Endothelial cell of umbilical vein (primary cell): Measurements from ENCODE around the gene PROM1. TPM values are rescaled to one million over a fixed set of nuclear protein-coding genes. Genes with fewer than 3 reads are reported as not detected.

Source experiments
- BruUV-seq: library from RNA; stranded (reverse); fragments of 400-500 nt; replicated peaks from 2 replicates; lab custom pipeline; 2021; lab: Mats Ljungman, UMichigan
- CTCF ChIA-PET: fragments of 300-600, 350-600 bp; sonication (Branson Sonifier 250); formaldehyde crosslinking; loops from one replicate; lab custom pipeline; 2021; ENCODE audit warnings: antibody characterized with exemption, inconsistent platforms; lab: Charles Lee
- POLR2A ChIA-PET: fragments of 300-600, 350-600 bp; sonication (Branson Sonifier 250); formaldehyde crosslinking; loops from one replicate; lab custom pipeline; 2021; ENCODE audit warnings: antibody characterized with exemption, inconsistent platforms; lab: Charles Lee
- DNase-seq: peaks from one replicate; pipeline ENCODE4 v3.0.0-alpha.2; 2011; ENCODE audit warnings: low read depth, low spot score
- FAIRE-seq: peaks from 2 replicates; lab custom pipeline; 2011; peaks lifted over from hg19 to GRCh38; lab: Jason Lieb, UNC
- H2AFZ ChIP-seq: 2 replicates; pipeline ENCODE4 v1.6.0; 2012; ENCODE audit warnings: low read depth, low read length, control low read depth, inconsistent platforms
- H3K27ac ChIP-seq: 2 replicates; pipeline ENCODE4 v1.5.1; 2011; ENCODE audit warnings: low read depth, mild to moderate bottlenecking, control low read depth, low read length, moderate library complexity; ENCODE audit not compliant: insufficient read depth
- H3K27me3 ChIP-seq, 2 experiments: 2 replicates each; pipeline versions ENCODE4 v1.6.0 to v1.6.1; 2011; ENCODE audit warnings: low read length in 2 of 2, mixed read lengths in 1 of 2; ENCODE audit not compliant: control insufficient read depth in 2 of 2, insufficient read depth in 2 of 2
- H3K36me3 ChIP-seq, 2 experiments: 2 replicates in 1 of 2; 3 replicates in 1 of 2; pipeline ENCODE4 v1.5.1; 2011; ENCODE audit warnings: low read length in 2 of 2, mild to moderate bottlenecking in 1 of 2, moderate library complexity in 1 of 2; ENCODE audit not compliant: control insufficient read depth in 2 of 2, insufficient read depth in 2 of 2; ENCODE audit errors: extremely low read depth in 1 of 2
- H3K4me1 ChIP-seq: 3 replicates; pipeline ENCODE4 v1.5.1; 2011; ENCODE audit warnings: mild to moderate bottlenecking, low read length; ENCODE audit not compliant: control insufficient read depth, insufficient read depth; ENCODE audit errors: extremely low read depth
- H3K4me2 ChIP-seq: 2 replicates; pipeline ENCODE4 v1.6.1; 2011; ENCODE audit warnings: low read length, control low read depth, mixed read lengths; ENCODE audit not compliant: insufficient read depth
- H3K4me3 ChIP-seq, 3 experiments: fragments of 200-600 bp in 1 of 3; sonication (generic), shearing (Covaris generic) in 1 of 3; replicated peaks in 1 of 3; 2 replicates each; pipeline ENCODE4 v1.5.1; 2011 to 2016; ENCODE audit warnings: control low read depth in 3 of 3, low read length in 3 of 3, mild to moderate bottlenecking in 2 of 3, inconsistent platforms in 1 of 3, low read depth in 1 of 3, moderate library complexity in 1 of 3; ENCODE audit not compliant: insufficient read depth in 1 of 3
- H3K79me2 ChIP-seq: 2 replicates; pipeline ENCODE4 v1.6.0; 2012; ENCODE audit warnings: low read length, inconsistent platforms; ENCODE audit not compliant: control insufficient read depth, insufficient read depth
- H3K9ac ChIP-seq: replicated peaks from 2 replicates; pipeline ENCODE3; 2011; ENCODE audit warnings: low read length, control low read depth; ENCODE audit not compliant: insufficient read depth; ENCODE audit errors: extremely low read depth
- H3K9me1 ChIP-seq: replicated peaks from 3 replicates; pipeline ENCODE4 v1.6.0; 2011; ENCODE audit warnings: mild to moderate bottlenecking, low read length; ENCODE audit not compliant: control insufficient read depth, insufficient read depth; ENCODE audit errors: extremely low read depth
- H3K9me3 ChIP-seq: replicated peaks from 2 replicates; pipeline ENCODE4 v1.5.1; 2012; ENCODE audit warnings: low read length, inconsistent platforms; ENCODE audit not compliant: control insufficient read depth, insufficient read depth
- H4K20me1 ChIP-seq: replicated peaks from 2 replicates; pipeline ENCODE3; 2011; ENCODE audit warnings: mild to moderate bottlenecking, low read length; ENCODE audit not compliant: control insufficient read depth, insufficient read depth; ENCODE audit errors: extremely low read depth
- EZH2 ChIP-seq: IDR thresholded peaks from 2 replicates; pipeline ENCODE4 v1.6.1; 2012; ENCODE audit warnings: borderline replicate concordance, low read depth, mild to moderate bottlenecking, moderate library complexity, low read length, inconsistent platforms; ENCODE audit not compliant: severe bottlenecking
- FOS ChIP-seq: IDR thresholded peaks from 2 replicates; pipeline ENCODE4 v1.6.1; 2011; ENCODE audit warnings: mild to moderate bottlenecking, low read length, moderate library complexity, borderline replicate concordance; ENCODE audit not compliant: insufficient read depth
- GATA2 ChIP-seq: IDR thresholded peaks from 2 replicates; pipeline ENCODE4 v1.7.0; 2011; ENCODE audit warnings: low read depth, mild to moderate bottlenecking, moderate library complexity, mixed read lengths, low read length; ENCODE audit not compliant: insufficient read length, insufficient read depth
- JUN ChIP-seq: IDR thresholded peaks from 2 replicates; pipeline ENCODE4 v1.6.1; 2011; ENCODE audit warnings: borderline replicate concordance, low read depth; ENCODE audit not compliant: insufficient read length, insufficient read depth
- MYC ChIP-seq: IDR thresholded peaks from one replicate; pipeline ENCODE4 v1.6.1; 2011; ENCODE audit warnings: mild to moderate bottlenecking, low read depth, low read length
- POLR2A ChIP-seq: IDR thresholded peaks from 2 replicates; pipeline ENCODE4 v1.6.1; 2012; ENCODE audit warnings: low read depth, mild to moderate bottlenecking, control low read depth, low read length
- POLR2AphosphoS5 ChIP-seq: IDR thresholded peaks from 2 replicates; pipeline ENCODE4 v1.6.1; 2012; ENCODE audit warnings: low read depth, mild to moderate bottlenecking, control low read depth, low read length, moderate library complexity; ENCODE audit not compliant: insufficient read depth
- dilution Hi-C: fragments of 300-500 bp; cut with MboI; formaldehyde crosslinking; loops from one replicate; pipeline ENCODE4 v1.15.0; 2019; ENCODE audit warnings: low sequenced_read_pairs; ENCODE audit not compliant: extremely low pct_ligation_motif_present
- intact Hi-C: fragments of 100-400 bp; cut with micrococcal nuclease; formaldehyde crosslinking; loops from one replicate; pipeline ENCODE4 v1.10.0; 2022
- polyA plus RNA-seq, 4 experiments: library from polyadenylated mRNA; depleted of rRNA in 3 of 4; stranded (reverse) in 3 of 4; unstranded in 1 of 4; fragments of >200 nt; gene quantifications; 2 replicates each; pipeline versions ENCODE4 v1.2.1 to v1.2.3, GENCODE V29; 2011 to 2012; ENCODE audit warnings: missing spikeins in 1 of 4
- total RNA-seq: library from RNA; stranded (reverse); gene quantifications from 2 replicates; pipeline ENCODE4 v1.2.3, GENCODE V29; 2021
- TF ChIP-seq, protein P1 (sequence below), 2 donors: IDR thresholded peaks; 1 replicate in 1 of 2; 2 replicates in 1 of 2; pipeline ENCODE4 v1.5.1; 2011; ENCODE audit warnings: low read length in 2 of 2, mild to moderate bottlenecking in 2 of 2, moderate library complexity in 2 of 2, control low read depth in 1 of 2, inconsistent platforms in 1 of 2, low read depth in 1 of 2; ENCODE audit not compliant: insufficient read depth in 1 of 2; ENCODE audit errors: extremely low read depth in 1 of 2
- TF ChIP-seq, protein P2 (sequence below): IDR thresholded peaks from 2 replicates; pipeline ENCODE4 v1.6.1; 2011; ENCODE audit not compliant: insufficient read depth, insufficient read length

The PROM1 gene
- total and polyA plus RNA-seq, 2 donors (not counting 3 experiments of a cell fraction or from before 2014, with no cell fraction given), result 0.36 to 1.7 TPM

DNA sequence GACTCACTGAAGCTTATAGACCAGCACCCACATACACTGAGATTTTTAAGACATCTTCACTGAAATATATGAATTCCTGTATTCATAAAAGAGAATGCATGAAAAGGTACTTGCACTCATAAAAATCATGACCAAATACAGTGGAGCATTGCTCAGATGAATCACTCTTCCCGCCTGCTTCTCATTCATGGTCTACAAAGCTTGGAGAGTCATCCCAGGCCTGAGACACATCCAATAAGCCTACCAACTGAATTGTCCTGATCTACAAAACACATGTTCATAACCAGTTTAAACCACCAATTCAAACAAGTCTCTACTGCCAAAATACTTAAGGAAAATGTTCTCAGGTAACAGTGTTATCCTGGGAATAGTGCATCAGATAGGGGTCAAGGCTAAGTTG lies 38.1 kb downstream of the PROM1 start:
- POLR2A ChIA-PET, result no interaction called here
- Histone ChIP-seq H3K36me3 (no peaks in the 10 kb centered on the region), H4K20me1 (no peaks in the 10 kb centered on the region), H3K79me2 (no peaks in the 10 kb centered on the region), H3K4me3 (no peak overlapping the region), H2AFZ (no peak overlapping the region), H3K4me2 (no peak overlapping the region), H3K4me1 (no peaks in the 10 kb centered on the region), H3K27ac (no peak overlapping the region), H3K27me3 (no peaks in the 10 kb centered on the region), H3K9me1 (no peaks in the 10 kb centered on the region), H3K9me3 (no peaks in the 10 kb centered on the region), H3K9ac (no peak overlapping the region)
- TF ChIP-seq, protein P1, sequence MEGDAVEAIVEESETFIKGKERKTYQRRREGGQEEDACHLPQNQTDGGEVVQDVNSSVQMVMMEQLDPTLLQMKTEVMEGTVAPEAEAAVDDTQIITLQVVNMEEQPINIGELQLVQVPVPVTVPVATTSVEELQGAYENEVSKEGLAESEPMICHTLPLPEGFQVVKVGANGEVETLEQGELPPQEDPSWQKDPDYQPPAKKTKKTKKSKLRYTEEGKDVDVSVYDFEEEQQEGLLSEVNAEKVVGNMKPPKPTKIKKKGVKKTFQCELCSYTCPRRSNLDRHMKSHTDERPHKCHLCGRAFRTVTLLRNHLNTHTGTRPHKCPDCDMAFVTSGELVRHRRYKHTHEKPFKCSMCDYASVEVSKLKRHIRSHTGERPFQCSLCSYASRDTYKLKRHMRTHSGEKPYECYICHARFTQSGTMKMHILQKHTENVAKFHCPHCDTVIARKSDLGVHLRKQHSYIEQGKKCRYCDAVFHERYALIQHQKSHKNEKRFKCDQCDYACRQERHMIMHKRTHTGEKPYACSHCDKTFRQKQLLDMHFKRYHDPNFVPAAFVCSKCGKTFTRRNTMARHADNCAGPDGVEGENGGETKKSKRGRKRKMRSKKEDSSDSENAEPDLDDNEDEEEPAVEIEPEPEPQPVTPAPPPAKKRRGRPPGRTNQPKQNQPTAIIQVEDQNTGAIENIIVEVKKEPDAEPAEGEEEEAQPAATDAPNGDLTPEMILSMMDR (IDR thresholded peaks at IDR 0.05; ENCODE audit: extremely low read depth in 1 of 2, insufficient read depth in 1 of 2, low read depth in 1 of 2, low read length in 2 of 2), result no peak
- no peak for TF ChIP-seq EZH2
- TF ChIP-seq MYC, result no peak
- no peak for TF ChIP-seq POLR2A
- TF ChIP-seq POLR2AphosphoS5, result no peak
- TF ChIP-seq, protein P2, sequence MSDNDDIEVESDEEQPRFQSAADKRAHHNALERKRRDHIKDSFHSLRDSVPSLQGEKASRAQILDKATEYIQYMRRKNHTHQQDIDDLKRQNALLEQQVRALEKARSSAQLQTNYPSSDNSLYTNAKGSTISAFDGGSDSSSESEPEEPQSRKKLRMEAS, result no peak
- no peak for TF ChIP-seq FOS
- no peak for TF ChIP-seq GATA2
- TF ChIP-seq JUN, result no peak
- FAIRE-seq, result no peak
- CTCF ChIA-PET, result interaction anchor here (0.7 to 1.1 kb wide), 3 partner anchors 15 to 233 kb away, joined by 3 to 4 read pairs (median 3); no protein-coding TSS in a partner anchor
- no TSS peak for BruUV-seq
- no peak for DNase-seq
- dilution Hi-C loops, result no loop called here
- intact Hi-C loops, result no loop called here
